Right renal pelvis (tissue), 4 donors: ENCODE results near the gene PRR27. TPM values are rescaled to one million over a fixed set of nuclear protein-coding genes. Genes with fewer than 3 reads are reported as not detected.
"Not testable (repeated sequence)": the region's sequence is repeated elsewhere in the genome, so short reads cannot be mapped to it uniquely, and the experiment has no call there.

ENCODE experiments used
- DNase-seq, 4 donors: peaks; one replicate each; pipeline ENCODE4 v3.0.0-alpha.2; 2013; ENCODE audit warnings: low read depth in 4 of 4, low spot score in 3 of 4, missing footprints in 1 of 4
- polyA plus RNA-seq, 4 donors: library from polyadenylated mRNA; unstranded; fragments of 120-200 nt; gene quantifications; one replicate each; pipeline ENCODE4 v1.2.1, GENCODE V29; 2013; ENCODE audit not compliant: insufficient read length in 4 of 4

The PRR27 gene
- polyA plus RNA-seq, 4 donors: 0.04 to 0.14 (median 0.06) TPM

- no peak for DNase-seq
Observed at GRCh38 chr4:70196857-70197256, 42.8 kb downstream of the PRR27 start.

DNA sequence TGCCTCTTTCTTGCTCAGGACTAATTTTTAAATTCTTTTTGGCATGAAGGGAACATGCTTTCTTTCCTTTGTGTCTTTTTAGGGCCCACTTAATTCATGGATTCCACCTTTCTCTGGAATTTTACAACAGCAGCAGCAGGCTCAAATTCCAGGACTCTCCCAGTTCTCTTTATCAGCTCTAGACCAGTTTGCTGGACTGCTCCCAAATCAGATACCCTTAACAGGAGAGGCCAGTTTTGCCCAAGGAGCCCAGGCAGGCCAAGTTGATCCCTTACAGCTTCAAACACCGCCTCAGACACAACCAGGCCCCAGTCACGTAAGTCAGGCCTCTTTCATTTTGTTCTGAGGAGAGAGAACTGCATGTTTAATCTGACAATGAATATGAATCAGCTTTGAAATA is 43.8 kb downstream of the PRR27 start:
- DNase-seq: no peak

GRCh38 chr4:70203601-70204000 is 49.6 kb downstream of the PRR27 start:
- no peak for DNase-seq

DNA sequence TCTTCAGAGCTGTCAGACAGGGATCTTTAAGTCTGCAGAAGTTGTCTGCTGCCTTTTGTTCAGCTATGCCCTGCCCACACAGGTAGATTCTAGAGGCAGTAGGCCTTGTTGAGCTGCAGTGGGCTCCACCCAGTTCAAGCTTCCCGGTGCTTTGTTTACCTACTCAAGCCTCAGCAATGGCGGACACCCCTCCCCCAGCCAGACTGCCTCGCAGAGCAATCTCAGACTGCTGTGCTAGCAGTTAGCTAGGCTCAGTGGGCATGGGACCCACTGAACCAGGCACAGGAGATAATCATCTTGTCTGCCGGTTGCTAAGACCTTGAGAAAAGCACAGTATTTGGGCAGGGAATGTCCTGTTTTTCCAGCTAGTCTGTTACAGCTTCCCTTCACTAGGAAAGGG is 58.7 kb downstream of the PRR27 start:
- not testable (repeated sequence) for DNase-seq

Other genes starting within 250 kb of the PRR27 start
- gene CSN1S1, start 223.2 kb upstream of the PRR27 start, polyA plus RNA-seq: under 1 TPM in 1 of 4 donors, not detected in 3; 0.09 TPM
- not detected for gene CSN2, start 188.5 kb upstream of the PRR27 start, polyA plus RNA-seq
- under 1 TPM; 0.26 to 0.69 (median 0.43) TPM for gene STATH, start 158.3 kb upstream of the PRR27 start, polyA plus RNA-seq
- gene HTN3, start 125.8 kb upstream of the PRR27 start, polyA plus RNA-seq: not detected
- gene HTN1, start 103.8 kb upstream of the PRR27 start, polyA plus RNA-seq: under 1 TPM in 1 of 4 donors, not detected in 3; 0.01 TPM
- gene ODAM, start 41.5 kb downstream of the PRR27 start, polyA plus RNA-seq: 1 to 10 TPM in 3 of 4 donors, under 1 TPM in 1; 0.65 to 1.9 (median 1.3) TPM
- gene FDCSP, start 71.9 kb downstream of the PRR27 start, polyA plus RNA-seq: 1 to 10 TPM in 2 of 4 donors, under 1 TPM in 2; 0.49 to 2.0 (median 0.89) TPM
- gene CSN3, start 88.4 kb downstream of the PRR27 start, polyA plus RNA-seq: under 1 TPM in 1 of 4 donors, not detected in 3; 0.06 TPM
- under 1 TPM in 2 of 4 donors, not detected in 2; 0.10 to 0.13 TPM for gene CABS1, start 180.7 kb downstream of the PRR27 start, polyA plus RNA-seq
- gene SMR3A, start 206.5 kb downstream of the PRR27 start, polyA plus RNA-seq: not detected
- not detected for gene SMR3B, start 228.9 kb downstream of the PRR27 start, polyA plus RNA-seq
- not detected for gene OPRPN, start 243.7 kb downstream of the PRR27 start, polyA plus RNA-seq